Glutamatergic neuron (in vitro differentiated cells): ENCODE data around the gene BAG3. TPM values are rescaled to one million over a fixed set of nuclear protein-coding genes. Genes with fewer than 3 reads are reported as not detected.

Experiments used
- DNase-seq: peaks from one replicate; pipeline ENCODE4 v3.0.0; 2022
- H3K27ac Mint-ChIP-seq: one replicate; pipeline ENCODE4 v1.8.0; 2020; ENCODE audit warnings: mild to moderate bottlenecking, mixed read lengths, inconsistent platforms; ENCODE audit not compliant: unreplicated experiment
- H3K27me3 Mint-ChIP-seq: one replicate; pipeline ENCODE4 v1.8.0; 2020; ENCODE audit warnings: mild to moderate bottlenecking, moderate library complexity, mixed read lengths, inconsistent platforms; ENCODE audit not compliant: unreplicated experiment
- H3K36me3 Mint-ChIP-seq: one replicate; pipeline ENCODE4 v1.8.0; 2020; ENCODE audit warnings: mild to moderate bottlenecking, mixed read lengths, inconsistent platforms; ENCODE audit not compliant: unreplicated experiment
- H3K4me1 Mint-ChIP-seq: one replicate; pipeline ENCODE4 v1.8.0; 2020; ENCODE audit warnings: mild to moderate bottlenecking, low read depth, mixed read lengths, inconsistent platforms; ENCODE audit not compliant: unreplicated experiment
- H3K4me3 Mint-ChIP-seq: one replicate; pipeline ENCODE4 v1.8.0; 2020; ENCODE audit warnings: mild to moderate bottlenecking, mixed read lengths, inconsistent platforms; ENCODE audit not compliant: unreplicated experiment
- H3K9me3 Mint-ChIP-seq: one replicate; pipeline ENCODE4 v1.8.0; 2020; ENCODE audit warnings: mild to moderate bottlenecking, moderate library complexity, mixed read lengths, inconsistent platforms; ENCODE audit not compliant: unreplicated experiment
- CTCF ChIP-seq: fragments of 200-600 bp; sonication (generic); IDR thresholded peaks from one replicate; pipeline ENCODE4 v1.5.0; 2021; ENCODE audit not compliant: partially characterized antibody, unreplicated experiment
- total RNA-seq: library from RNA; stranded (reverse); fragmentation: NEBNext Ultra II Directional; extraction: Animal tissue kit (Norgen Biotek cat#: 25700); gene quantifications from one replicate; pipeline ENCODE4 v1.2.1, GENCODE V29; 2021; ENCODE audit not compliant: unreplicated experiment

BAG3 gene
- total RNA-seq, 1 donor from 2014 or later: 15.7 TPM

DNA sequence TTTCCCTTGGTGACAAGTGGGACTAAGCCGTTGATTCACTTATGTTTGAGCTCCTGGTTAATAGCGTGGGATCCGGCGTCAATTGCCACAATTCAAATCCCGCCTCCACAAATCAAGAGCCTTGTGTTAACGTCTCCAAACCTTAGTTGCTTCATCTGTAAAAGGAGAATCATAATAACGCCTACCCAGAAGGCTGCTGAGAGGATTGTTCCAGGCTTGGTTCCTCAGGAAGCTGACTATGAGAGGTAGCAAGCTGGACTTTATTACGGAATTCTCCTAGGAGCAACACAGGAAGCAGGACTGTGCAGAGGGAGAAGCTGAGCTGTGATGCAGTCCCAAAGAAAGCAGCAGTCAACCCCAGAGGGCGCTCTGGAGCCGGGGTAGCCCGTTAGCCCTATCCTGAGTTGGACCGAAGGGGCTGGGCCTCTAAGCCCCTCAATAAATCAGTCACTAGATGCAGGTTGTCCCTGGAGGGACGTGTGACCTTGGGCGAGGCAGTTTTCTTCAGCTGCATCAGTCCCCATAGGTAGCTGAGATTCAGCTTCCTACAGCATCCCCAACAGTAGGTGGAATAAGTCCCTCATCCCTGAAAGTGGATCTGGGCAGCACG lies 6.9 kb upstream of the BAG3 start:
- peak; percentile 24 for DNase-seq
- H3K4me3 Mint-ChIP-seq: no peak overlapping the region
- peaks cover 9% of the 10 kb centered on the region for H3K36me3 Mint-ChIP-seq
- peaks cover 2% of the 10 kb centered on the region for H3K9me3 Mint-ChIP-seq
- H3K27ac Mint-ChIP-seq: no peak overlapping the region
- no peaks in the 10 kb centered on the region for H3K27me3 Mint-ChIP-seq
- H3K4me1 Mint-ChIP-seq: no peaks in the 10 kb centered on the region
- TF ChIP-seq CTCF: no peak

- TF ChIP-seq CTCF: no peak
- no peak overlapping the region for H3K27ac Mint-ChIP-seq
- H3K27me3 Mint-ChIP-seq: no peaks in the 10 kb centered on the region
- H3K4me1 Mint-ChIP-seq: no peaks in the 10 kb centered on the region
- peaks cover 3% of the 10 kb centered on the region for H3K9me3 Mint-ChIP-seq
- H3K36me3 Mint-ChIP-seq: peaks cover 13% of the 10 kb centered on the region
- no peak for DNase-seq
- no peak overlapping the region for H3K4me3 Mint-ChIP-seq
Observed at GRCh38 chr10:119644994-119645393, 6.2 kb upstream of the BAG3 start.

DNA sequence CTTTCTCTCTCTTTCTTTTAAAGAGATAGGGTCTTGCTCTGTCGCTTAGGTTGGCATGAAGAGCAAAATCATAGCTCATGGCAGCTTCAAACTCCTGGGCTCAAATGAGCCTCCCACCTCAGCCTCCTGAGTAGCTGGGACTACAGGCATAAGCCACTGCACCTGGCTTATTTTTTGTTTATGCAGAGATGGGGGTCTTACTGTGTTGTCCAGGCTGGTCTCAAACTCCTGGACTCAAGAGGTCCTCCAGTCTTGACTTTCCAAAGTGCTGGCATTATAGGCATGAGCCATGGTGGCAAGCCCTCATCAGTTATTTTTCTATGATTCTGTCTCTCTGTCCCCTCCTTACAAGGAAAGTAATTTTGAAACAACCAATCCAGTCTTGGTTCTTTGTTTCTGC lies 1.1 kb upstream of the BAG3 start:
- H3K36me3 Mint-ChIP-seq: peaks cover 13% of the 10 kb centered on the region
- peak overlapping the region; percentile 93 for H3K4me3 Mint-ChIP-seq
- H3K27ac Mint-ChIP-seq: no peak overlapping the region
- peaks cover 3% of the 10 kb centered on the region for H3K9me3 Mint-ChIP-seq
- peaks cover 14% of the 10 kb centered on the region for H3K4me1 Mint-ChIP-seq
- DNase-seq: no peak
- H3K27me3 Mint-ChIP-seq: no peaks in the 10 kb centered on the region
- no peak for TF ChIP-seq CTCF

DNA sequence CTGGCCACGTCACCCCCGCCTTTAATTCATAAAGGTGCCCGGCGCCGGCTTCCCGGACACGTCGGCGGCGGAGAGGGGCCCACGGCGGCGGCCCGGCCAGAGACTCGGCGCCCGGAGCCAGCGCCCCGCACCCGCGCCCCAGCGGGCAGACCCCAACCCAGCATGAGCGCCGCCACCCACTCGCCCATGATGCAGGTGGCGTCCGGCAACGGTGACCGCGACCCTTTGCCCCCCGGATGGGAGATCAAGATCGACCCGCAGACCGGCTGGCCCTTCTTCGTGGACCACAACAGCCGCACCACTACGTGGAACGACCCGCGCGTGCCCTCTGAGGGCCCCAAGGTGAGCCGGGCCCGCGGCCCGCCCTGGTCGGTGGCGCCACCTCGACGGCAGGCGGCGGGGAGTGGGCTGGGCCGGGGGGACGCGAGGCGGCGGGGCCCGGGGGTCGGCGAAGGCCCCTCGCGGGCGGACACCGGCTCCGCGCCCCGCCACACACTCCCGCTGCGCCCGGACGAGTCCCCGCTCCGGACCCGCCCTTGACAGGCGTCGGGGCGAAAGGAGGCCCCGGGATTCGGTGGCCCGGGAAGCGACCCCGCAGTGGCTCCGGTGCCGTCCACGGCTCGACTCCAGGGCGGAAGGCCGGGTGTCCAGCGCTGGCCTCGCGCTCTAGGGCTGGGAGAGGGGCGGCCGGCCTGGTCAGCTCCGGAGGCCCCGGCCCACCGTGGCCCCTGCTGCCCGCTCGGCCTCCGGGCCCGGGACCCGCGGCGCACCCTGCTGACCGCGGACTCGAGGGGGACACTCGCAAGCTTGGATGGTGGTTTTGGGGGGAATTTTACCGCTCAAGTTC lies 557 bp downstream of the BAG3 start:
- Mint-ChIP-seq H3K9me3 (peaks cover 2% of the 10 kb centered on the region), H3K4me3 (peak overlapping the region; percentile 84), H3K27me3 (no peaks in the 10 kb centered on the region), H3K36me3 (peaks cover 4% of the 10 kb centered on the region), H3K4me1 (peaks cover 26% of the 10 kb centered on the region), H3K27ac (no peak overlapping the region)
- no peak for TF ChIP-seq CTCF
- DNase-seq: peak; percentile 59

GRCh38 chr10:119652361-119652730 lies 1.2 kb downstream of the BAG3 start:
- DNase-seq: no peak
- H3K4me1 Mint-ChIP-seq: peaks cover 26% of the 10 kb centered on the region
- peaks cover 4% of the 10 kb centered on the region for H3K36me3 Mint-ChIP-seq
- no peak for TF ChIP-seq CTCF
- no peaks in the 10 kb centered on the region for H3K27me3 Mint-ChIP-seq
- peak overlapping the region; percentile 84 for H3K4me3 Mint-ChIP-seq
- H3K9me3 Mint-ChIP-seq: peaks cover 2% of the 10 kb centered on the region
- H3K27ac Mint-ChIP-seq: no peak overlapping the region
